CD4-positive, alpha-beta T cell treated with Interleukin-4 for 1 hour (primary cell): ENCODE measurements around the gene MYD88.
A peak's percentile ranks its signal among the peaks of the same experiment; 100 is the strongest.
"Not testable (repeated sequence)": the region's sequence is repeated elsewhere in the genome, so short reads cannot be mapped to it uniquely, and the experiment has no call there.

ENCODE experiments used
- DNase-seq, 2 donors: peaks; one replicate each; pipeline ENCODE4 v3.0.0-alpha.2; 2020 to 2022

The MYD88 gene

DNA sequence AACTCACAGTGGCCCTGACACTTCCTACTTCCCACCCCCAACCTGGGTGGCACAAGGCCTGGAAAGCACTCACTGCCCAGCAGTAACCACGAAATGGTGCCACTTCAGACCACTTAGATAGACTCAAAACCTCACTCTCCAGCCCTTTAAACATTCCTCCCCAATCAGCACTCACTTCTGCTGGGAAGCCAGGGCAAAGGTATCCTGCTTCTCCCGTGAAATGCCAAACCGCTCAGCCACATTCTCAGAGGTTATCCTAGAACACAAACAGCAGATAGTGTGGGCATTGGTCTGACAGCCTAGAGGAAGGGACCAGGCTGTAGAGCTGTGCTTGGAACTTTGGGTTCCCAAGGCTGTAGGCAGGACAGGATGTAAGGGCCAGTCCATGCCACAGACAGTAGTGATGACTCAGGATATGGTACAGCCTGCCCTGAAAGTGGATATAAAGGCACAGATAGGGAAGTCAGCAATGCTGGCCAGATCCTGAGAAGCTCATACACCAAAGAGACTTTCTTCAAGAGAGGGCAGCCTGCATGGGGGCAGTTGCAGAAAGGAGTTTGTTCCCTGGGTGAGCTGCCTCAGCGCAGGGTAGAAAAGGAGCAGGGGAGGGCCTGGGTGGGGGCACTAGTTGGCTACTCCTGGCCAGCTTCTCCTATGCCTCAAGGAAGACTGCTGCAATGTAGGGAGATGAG lies 10.7 kb upstream of the MYD88 start:
- no peak for DNase-seq

- DNase-seq, result no peak
Measured at GRCh38 chr3:38128303-38128655, 10.2 kb upstream of the MYD88 start.

GRCh38 chr3:38129058-38129457 lies 9.4 kb upstream of the MYD88 start:
- no peak for DNase-seq

DNA sequence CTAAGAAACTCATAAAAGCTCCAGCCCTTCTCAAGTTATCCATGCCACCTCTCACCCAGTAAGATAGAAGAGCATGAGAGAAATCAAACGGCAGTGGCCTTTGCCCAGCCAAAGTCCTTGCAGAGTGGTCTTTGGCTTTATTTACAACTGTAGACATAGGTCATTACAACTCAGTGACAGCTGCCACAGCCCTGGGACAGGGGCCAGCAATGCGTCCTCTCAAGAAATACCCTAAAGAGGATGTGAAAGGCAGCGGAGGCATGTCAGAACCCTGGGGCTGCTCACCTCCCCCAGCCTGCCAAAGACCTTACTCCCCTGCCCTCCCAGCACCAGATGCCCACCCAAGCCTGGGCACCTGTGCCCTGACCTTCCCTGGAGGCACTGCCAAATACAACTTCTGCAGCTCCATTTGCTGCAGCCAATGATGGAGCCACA lies 7.8 kb upstream of the MYD88 start:
- no peak for DNase-seq

GRCh38 chr3:38131621-38132369 lies 6.7 kb upstream of the MYD88 start:
- DNase-seq, result peak; percentile 28 to 33

DNA sequence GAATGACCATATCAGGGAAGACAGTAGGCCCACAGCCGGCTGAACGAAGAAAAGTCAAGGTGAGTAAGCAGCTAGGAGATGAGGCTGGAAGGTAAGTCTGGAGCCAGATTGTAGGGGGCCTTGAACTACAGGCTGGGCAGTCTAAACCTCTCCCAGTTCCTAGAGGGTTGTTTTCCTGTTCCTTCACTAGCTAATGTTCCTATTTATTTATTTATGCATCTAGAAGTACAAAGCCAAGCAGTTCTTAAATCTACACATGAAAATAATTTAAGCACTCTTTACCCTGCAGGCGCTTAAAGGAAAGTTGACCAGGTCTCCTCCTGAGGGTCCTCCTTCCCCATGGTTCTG lies 5.3 kb upstream of the MYD88 start:
- no peak for DNase-seq

GRCh38 chr3:38133557-38134405 lies 4.7 kb upstream of the MYD88 start:
- DNase-seq, result no peak

DNA sequence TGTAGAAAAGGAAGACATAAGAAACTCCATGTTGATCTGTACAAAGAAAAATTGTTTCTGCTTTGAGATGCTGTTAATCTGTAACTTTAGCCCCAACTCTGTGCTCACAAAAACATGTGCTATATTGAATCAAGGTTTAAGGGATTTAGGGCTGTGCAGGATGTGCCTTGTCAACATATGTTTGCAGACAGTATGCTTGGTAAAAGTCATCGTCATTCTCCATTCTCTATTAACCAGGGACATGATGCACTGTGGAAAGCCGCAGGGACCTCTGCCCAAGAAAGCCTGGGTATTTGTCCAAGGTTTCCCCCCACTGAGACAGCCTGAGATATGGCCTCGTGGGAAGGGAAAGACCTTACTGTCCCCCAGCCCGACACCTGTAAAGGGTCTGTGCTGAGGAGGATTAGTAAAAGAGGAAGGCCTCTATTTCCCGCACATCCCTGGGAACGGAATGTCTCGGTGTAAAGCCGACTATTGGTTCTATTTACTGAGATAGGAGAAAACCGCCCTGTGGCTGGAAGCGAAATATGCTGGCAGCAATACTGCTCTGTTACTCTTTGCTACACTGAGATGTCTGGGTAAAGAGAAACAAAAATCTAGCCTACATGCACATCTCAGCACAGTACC lies 3.8 kb upstream of the MYD88 start:
- DNase-seq, result not testable (repeated sequence)

DNA sequence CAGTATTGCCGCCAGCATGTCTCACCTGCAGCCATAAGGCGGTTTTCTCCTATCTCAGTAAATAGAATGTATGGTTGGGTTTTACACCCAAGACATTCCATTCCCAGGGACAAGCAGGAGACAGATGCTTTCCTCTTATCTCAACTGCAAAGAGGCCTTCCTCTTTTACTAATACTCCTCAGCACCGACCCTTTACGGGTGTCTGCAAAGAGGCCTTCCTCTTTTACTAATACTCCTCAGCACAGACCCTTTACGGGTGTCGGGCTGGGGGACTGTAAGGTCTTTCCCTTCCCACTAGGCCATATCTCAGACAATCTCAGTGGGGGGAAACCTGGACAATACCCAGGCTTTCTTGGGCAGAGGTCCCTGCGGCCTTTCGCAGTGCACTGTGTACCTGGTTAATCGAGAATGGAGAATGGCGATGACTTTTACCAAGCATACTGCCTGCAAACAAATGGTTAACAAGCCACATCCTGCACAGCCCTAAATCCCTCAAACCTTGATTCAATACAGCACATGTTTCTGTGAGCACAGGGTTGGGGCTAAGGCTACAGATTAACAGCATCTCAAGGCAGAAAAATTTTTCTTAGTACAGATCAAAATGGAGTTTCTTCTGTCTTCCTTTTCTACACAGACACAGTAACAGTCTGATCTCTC lies 2.7 kb upstream of the MYD88 start:
- DNase-seq, result peak in 1 of 2 donors; percentile 40

GRCh38 chr3:38136393-38136776 lies 2.1 kb upstream of the MYD88 start:
- DNase-seq, result peak in 1 of 2 donors; percentile 19

DNA sequence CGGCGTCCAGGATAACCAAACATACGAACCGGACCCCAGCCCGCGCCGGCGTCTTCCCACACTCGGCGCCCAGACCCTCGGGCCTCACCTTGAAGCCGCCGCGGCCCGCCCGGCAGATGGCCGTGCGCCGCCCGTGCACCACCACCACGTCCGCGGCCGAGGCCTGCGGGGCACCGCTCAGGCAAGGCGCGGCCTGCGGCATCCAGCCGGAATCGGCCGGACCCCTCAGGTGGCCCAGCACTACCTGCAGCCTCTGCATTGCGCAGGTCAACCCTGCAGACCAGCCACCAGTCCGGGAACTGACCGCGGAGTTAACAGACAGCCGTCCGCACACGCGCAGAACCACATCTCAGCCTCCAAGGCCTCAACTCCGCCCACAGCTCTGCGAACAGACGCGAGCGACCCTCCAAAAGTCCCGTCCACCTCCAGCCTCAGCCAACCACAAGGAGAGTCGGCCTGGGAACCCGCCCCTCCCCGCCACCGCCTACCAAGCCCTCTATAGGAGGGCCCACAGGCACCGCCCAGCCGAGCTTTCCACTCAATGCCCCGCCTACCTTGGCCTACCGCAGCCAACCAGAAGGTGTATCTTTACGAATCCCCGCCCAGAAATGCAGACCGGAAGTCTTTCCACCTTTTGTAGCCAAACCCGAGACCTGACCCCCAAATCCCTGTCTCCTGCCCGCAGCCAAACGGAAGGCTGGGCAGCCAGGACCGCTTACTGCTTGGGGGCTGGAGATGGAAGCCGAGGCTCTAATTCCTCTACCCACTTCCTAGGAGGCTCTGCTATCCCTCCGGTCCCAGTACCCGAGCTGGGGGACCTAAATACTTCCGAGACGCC lies 1.5 kb upstream of the MYD88 start, which contains the start of gene ACAA1:
TSS of gene ACAA1 (minus strand) at position 351 of the 838 bp plus-strand sequence. CDS start at position 259, 92 bp downstream.
- peak; percentile 98 for DNase-seq

- peak in 1 of 2 donors; percentile 25 for DNase-seq
Measured at GRCh38 chr3:38137615-38138348, 679 bp upstream of the MYD88 start.

- DNase-seq, result no peak
Measured at GRCh38 chr3:38139191-38139590, 730 bp downstream of the MYD88 start.

- no peak for DNase-seq
Measured at GRCh38 chr3:38139652-38140051, 1.2 kb downstream of the MYD88 start.

- no peak for DNase-seq
Measured at GRCh38 chr3:38140326-38141172, 2.1 kb downstream of the MYD88 start.

DNA sequence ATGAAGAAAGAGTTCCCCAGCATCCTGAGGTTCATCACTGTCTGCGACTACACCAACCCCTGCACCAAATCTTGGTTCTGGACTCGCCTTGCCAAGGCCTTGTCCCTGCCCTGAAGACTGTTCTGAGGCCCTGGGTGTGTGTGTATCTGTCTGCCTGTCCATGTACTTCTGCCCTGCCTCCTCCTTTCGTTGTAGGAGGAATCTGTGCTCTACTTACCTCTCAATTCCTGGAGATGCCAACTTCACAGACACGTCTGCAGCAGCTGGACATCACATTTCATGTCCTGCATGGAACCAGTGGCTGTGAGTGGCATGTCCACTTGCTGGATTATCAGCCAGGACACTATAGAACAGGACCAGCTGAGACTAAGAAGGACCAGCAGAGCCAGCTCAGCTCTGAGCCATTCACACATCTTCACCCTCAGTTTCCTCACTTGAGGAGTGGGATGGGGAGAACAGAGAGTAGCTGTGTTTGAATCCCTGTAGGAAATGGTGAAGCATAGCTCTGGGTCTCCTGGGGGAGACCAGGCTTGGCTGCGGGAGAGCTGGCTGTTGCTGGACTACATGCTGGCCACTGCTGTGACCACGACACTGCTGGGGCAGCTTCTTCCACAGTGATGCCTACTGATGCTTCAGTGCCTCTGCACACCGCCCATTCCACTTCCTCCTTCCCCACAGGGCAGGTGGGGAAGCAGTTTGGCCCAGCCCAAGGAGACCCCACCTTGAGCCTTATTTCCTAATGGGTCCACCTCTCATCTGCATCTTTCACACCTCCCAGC lies 2.9 kb downstream of the MYD88 start:
- no peak for DNase-seq

- no peak for DNase-seq
Measured at GRCh38 chr3:38141952-38142273, 3.5 kb downstream of the MYD88 start.

DNA sequence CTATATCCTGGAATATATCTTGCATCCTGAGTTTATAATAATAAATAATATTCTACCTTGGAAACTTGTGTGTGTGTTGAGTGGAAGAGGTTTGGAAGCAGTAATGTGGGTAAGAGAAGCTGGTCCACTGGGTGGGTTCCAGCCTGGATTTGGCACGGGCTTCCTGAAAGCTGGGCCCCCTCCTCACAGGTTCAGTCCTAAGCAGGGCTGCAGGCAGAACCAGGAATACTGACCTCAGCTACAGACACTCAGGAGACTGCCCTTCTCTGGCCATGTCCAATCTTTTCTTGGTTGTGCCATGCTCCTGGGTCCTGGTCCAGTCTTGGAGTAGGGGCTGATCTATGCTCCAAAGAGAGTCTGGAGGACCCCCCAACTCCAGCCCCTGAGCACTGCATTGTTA lies 4.5 kb downstream of the MYD88 start:
- no peak for DNase-seq

DNA sequence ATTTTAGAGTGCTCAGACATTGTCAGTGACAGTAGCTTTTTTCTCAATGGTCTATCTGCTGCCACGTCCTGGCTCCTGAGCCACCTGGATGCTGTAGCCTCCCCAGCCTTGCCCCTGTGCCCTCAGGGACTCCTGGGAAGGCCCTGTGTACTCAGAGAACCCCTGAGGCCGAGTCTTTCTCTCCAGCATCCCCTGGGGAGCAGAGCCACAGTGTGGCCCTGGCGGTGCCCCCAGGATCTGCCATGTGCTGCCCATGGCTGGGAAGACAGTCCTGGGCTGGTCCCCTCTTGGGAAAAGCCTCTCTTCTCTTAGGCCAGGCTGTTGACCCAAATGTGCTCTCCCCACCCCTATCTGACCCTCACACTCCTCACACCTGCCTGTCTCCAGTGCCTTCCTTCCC lies 5.0 kb downstream of the MYD88 start:
- DNase-seq, result no peak
